ENCODE results near the gene FFAR1.
"Not testable (repeated sequence)": the region's sequence is repeated elsewhere in the genome, so short reads cannot be mapped to it uniquely, and the experiment has no call there.

FFAR1 gene

DNA sequence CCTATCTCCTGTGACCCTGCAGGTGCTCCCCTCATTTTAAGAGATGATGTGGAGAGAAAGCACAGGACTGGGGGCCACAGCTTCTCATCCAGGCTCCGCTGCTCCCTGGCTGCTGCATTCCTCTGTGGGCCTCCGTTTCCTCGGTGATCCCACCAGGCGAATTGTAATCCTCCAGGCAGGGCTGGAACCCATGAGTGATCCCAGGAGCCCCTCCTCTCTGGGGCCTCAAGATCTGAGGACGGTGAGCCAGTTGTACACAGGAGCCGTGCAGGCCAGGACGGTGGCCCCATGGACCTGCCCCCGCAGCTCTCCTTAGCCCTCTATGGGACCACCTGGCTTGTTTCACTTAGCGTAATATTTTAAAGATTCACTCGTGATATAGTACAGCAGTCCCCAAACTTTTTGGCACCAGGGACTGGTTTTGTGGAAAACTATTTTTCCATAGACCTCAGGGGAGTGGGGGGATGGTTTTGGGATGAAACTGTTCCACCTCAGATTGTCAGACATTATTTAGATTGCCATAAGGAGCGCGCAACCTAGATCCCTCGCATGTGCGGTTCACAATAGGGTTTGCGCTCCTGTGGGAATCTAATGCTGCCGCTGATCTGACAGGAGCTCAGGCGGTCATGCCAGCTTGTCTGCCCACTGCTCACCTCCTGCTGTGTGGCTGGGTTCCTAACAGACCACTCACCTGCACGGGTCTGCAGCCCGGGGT, 16.2 kb downstream of the FFAR1 start:
- no peak for DNase-seq

DNA sequence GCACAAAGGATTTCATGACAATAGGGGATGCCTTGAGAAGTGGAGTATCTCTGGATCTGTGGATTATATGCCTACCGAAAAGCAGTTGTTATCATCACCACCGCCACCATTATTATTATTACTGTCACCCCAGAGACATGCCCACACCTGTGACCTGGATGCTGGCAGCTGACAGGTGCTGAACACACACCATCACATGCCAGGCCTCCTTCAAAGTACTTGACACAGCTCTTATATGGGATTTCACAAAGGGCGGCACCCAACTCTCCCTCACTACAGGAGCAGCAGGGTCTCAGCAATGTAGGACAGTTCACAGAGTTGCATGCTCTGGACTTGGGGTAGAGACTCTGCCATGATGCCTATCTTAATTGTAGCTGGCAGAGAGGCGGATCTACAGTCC, 17.6 kb downstream of the FFAR1 start:
- DNase-seq: no peak

DNA sequence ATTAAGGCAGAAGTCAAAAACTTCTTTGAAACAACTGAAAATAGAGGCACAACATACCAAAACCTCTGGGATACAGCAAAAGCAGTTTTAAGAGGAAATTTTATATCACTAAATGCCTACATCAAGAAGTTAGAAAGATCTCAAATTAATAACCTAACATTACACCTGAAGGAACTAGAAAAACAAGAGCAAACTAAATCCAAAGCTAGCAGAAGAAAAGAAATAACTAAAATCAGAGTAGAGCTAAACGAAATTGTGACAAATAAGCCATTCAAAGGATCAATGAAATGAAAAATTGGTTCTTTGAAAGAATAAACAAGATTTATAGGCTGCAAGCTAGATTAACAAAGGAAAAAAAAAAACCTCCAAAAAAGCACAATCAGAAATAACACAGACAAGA, 20.7 kb downstream of the FFAR1 start:
- no peak for DNase-seq

DNA sequence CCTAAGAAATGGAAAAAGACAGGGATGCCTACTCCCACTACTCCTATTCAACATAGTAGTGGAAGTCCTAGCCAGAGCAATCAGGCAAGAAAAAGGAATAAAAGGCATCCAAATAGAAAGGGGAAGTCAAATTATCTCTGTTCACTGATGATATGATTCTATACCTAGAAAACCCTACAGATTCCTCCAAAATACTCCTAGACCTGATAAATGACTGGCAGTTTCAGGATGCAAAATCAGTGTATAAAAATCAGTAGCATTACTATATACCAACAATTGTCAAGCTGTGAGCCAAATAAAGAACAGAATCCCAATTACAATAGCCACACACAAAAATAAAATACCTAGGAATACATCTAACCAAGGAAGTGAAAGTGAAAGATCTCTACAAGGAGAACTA, 21.8 kb downstream of the FFAR1 start:
- no peak for DNase-seq

DNA sequence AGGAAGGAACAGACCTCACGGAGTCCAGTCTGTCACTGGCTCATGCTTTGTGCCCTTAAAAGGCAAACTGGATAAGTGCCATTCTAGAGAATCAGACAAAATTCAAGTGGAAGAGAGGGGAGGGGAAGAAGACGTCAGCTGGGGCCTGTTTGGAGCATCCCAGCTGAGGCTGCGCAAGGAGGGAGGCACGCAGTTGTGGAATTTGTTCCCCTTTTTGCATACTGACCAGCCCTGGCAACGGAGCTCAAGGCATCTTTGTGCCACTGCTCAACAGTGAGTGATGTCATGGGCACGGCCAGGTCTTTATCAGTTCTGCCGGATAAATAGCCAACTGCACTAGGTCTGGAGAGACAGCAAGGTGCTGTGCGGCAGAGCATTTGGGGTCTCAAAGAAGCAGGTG, 23.0 kb downstream of the FFAR1 start, which contains the start of gene GPR42:
Gene GPR42, plus strand, starts transcription at position 347 of the 400 bp plus-strand sequence. CDS start 292 bp downstream, outside the sequence.
- no peak for DNase-seq

DNA sequence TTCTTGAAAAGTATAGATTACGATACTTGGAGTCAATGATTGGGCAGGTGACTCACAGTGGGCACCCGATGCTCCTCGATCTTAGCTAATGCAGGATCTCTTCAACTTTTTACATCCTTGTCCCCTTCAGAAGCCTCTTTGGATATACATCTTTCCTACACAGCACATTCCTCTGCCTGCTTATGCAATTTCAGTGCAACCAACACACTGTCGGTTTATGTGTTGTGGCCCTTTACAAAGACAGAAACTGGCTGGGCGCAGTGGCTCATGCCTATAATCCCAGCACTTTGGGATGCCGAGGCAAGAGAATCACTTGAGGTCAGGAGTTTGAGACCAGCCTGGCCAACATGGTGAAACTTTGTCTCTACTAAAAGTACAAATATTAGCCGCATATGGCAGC, 25.8 kb downstream of the FFAR1 start:
- no peak for DNase-seq

DNA sequence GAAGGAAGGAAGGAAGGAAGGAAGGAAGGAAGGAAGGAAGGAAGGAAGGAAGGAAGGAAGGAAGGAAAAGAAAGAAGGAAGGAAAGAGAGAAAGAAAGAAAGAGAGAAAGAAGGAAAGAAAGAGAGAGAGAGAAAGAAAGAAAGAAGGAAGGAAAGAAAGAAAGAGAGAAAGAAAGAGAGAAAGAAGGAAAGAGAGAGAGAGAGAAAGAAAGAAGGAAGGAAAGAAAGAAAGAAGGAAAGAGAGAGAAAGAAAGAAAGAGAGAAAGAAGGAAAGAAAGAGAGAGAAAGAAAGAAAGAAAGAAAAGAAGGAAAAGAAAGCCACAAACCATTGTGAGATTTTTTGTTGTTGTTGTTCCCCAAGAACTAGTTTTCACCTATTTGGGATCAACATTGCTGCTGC, 26.3 kb downstream of the FFAR1 start:
- not testable (repeated sequence) for DNase-seq

DNA sequence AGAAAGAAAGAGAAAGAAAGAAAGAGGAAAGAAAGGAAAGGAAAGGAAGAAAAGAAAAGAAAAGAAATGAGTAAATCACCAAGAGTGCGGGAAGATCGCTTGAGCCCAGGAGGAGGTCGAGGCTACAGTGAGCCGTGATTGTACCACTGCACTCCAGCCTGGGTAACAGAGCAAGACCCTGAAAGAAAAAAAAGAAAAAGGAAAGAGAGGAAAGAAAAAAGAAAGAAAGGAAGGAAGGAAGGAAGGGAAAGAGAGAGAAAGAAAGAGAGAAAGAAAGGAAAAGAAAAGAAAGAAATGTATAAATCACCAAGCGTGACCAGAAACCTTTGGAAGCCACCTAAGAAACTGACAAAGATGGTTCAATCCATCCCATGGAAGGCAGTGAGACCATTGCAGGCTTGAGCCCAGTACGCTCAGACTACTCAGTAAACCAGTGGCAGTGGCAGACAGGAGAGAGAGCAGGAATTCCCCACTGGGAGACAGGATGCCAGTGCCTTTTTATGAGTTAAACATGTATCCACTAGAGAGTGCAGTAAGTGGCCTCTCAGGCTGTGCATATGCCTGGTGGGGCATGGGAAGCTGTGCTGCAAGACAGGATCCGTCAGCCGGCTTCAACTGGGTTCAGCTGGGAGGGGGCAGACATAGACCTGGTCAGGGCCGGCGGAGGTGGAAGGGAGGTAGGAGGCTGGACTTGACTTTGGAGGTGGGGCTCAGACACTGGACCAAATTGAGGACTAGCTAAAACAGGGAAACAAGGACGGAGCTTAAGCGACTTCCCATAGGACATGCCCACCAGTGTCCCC, 28.0 kb downstream of the FFAR1 start:
- DNase-seq: no peak

DNA sequence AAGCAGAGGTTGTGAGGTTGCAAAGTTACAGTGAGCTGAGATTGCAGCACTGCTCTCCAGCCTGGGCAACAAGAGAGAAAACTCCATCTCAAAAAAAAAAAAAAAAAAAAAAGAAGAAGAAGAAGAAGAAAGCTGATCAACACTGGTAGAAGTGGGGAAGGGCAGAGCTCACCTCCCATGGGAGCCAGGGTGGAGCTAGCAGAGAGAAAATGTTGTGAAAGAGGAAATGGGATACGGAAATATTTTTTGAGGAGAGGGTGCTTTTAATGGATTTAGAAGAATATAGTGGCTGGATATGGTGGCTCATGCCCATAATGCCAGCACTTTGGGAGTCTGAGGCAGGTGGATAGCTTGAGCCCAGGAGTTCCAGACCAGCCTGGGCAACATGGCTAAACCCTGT, 30.0 kb downstream of the FFAR1 start:
- no peak for DNase-seq

DNA sequence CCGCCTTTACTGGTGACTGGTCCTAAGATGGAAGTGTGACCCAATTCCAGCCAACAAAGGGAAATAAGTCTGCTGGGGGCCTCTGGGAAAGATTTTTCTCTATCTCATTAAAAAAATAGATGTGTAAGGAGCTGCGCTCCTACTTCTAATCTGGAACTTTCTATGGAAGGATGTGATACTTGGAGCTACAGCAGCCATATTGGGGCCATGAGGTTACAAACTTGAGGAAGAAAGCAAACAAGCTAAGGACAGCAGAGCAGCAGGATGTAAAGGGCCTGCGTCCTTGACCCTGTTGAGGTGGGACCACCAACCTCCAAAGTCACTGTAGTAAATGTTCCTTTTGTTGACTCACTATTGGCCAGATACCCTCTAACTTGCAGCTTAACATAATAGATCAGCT, 30.7 kb downstream of the FFAR1 start:
- no peak for DNase-seq

DNA sequence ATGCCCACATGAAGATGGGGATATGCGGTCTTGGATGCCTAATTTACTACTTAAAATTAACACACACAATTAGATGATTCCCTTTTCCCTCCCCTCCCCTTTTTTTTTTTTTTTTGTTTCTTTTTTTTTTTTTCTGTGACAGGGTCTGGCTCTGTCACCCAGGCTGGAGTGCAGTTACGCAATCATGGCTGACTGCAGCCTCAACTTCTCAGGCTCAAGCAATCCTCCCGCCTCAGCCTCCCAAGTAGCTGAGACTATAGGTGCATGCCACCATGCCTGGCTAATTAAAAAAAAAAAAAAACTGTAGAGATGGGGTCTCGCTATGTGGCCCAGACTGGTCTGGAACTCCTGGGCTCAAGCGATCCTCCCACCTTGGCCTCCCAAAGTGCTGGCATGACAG, 31.8 kb downstream of the FFAR1 start:
- DNase-seq: not testable (repeated sequence)

DNA sequence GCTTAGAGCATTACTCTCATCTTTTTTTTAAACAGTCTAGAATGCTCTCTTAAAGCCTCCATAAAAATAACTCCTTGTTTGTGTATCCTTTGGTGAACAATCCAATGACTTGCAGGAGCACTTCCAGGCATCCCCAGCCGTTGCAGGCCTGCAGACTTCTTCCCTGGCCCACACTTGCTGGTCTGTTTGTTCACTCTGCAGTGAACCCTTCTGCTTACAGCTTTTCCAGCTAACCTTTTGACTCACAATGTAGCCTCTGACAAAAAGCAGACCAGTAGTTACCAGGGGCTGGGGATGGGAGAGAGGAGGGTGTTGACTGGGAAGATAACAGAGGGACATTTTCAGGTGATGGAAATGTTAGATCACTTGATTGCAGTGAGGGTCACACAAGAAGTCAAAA, 32.3 kb downstream of the FFAR1 start:
- no peak for DNase-seq

DNA sequence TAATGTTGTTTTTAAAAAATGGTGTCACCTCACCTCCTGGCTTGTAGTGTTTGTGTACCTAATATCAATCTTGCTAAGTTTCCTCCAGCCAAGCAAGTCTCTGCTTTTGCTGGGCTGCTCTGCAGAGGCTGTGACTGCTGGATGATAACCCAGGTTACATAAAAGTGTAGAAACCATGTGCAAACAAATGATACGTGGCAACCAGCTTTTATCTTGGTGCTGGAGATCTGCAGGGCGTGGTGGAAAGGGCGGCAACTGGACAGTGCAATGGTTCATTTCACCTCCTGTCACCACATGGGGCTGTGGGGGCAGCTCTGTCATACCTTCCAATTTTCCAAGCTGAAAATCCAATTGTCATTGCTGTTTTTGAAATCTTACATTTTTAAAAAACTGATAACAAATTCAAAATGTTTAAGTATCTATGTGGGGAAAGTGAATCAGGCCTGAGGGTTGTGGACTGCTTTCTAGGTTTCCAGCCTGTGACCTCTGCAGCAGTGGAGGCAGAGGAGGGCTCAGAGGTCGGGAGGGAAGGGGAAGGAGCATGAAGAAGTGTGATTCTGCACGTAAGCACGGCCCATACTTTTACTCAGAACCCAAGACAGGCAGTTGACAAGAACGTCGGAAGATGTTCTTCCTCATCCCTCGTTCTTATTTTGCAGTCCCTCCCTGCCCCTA, 32.9 kb downstream of the FFAR1 start:
- no peak for DNase-seq

DNA sequence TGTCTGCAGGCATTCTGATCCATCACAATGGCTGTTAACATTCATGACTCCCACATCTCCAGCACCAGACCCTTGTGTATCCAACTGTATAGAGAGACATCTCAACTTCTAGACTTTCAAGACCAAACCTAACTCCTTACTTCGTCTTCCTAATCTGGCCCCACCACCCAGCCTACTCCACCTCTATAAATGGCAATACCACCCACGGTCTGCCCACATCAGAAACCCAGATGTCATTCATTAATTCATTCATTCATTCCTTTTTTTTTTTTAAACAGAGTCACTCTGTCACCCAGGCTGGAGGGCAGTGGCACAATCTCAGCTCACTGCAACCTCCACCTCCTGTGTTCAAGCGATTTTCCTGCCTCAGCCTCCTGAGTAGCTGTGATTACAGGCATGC, 33.6 kb downstream of the FFAR1 start:
- DNase-seq: no peak

DNA sequence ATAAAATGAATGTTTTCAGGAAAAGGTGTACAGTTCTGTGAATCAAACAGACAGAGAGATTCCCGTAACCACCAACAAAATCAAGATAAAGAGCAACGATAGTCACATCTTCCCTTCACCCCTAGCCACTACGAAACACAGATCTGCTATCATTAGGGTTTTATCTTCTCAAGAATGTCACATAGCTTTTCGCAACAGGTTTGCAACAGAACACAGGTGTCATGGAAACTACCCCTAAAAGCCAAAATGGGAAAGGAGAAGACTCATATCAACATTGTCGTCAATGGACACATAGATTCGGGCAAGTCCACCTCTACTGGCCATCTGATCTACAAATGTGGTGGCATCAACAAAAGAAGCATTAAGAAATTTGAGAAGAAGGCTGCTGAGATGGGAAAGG, 34.2 kb downstream of the FFAR1 start:
- DNase-seq: no peak

DNA sequence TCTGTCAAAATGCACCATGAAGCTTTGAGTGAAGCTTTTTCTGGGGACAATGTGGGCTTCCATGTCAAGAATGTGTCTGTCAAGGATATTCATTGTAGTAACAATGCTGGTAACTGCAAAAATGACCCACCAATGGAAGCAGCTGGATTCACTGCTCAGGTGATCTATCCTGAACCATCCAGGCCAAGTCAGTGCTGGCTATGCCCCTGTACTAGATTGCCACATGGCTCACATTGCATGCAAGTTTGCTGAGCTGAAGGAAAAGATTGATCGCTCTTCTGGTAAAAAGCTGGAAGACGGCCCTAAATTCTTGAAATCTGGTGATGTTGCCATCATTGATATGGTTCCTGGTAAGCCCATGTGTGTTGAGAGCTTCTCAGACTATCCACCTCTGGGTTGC, 35.8 kb downstream of the FFAR1 start:
- no peak for DNase-seq

DNA sequence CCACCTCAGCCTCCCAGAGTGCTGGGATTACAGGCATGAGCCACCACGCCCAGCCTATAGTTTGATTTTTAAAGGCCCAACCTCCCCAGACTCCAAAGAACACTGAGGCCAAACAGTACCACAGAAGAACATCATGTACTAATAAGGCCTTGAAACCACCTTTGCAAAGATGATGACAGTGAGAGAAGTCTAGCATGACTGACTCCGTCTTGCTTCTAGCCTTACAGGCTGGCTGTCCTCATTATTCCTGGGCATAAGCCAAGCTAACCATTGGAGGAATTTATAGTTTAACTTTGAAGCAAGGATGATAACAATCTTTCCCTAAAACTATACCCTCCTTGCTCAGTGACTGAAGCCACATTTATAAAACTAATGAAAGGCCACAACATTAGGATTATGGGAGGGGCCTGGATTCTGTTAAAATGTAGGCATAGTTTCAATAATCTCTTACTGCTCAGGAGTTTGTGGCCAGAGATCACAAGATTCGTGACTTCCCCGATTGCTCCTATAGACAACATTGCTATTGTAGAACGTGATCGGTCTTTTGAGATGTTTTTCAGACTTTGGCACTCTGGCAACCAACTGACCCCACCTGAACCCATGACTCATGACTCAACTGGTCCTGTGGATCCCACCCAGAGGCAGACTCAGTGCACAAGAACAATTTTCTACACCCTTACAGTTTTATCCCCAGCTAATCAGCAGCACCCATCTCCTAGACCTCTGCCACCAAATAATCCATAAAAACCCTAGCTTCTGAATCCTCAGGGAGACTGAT, 40.8 kb downstream of the FFAR1 start:
- no peak for DNase-seq

DNA sequence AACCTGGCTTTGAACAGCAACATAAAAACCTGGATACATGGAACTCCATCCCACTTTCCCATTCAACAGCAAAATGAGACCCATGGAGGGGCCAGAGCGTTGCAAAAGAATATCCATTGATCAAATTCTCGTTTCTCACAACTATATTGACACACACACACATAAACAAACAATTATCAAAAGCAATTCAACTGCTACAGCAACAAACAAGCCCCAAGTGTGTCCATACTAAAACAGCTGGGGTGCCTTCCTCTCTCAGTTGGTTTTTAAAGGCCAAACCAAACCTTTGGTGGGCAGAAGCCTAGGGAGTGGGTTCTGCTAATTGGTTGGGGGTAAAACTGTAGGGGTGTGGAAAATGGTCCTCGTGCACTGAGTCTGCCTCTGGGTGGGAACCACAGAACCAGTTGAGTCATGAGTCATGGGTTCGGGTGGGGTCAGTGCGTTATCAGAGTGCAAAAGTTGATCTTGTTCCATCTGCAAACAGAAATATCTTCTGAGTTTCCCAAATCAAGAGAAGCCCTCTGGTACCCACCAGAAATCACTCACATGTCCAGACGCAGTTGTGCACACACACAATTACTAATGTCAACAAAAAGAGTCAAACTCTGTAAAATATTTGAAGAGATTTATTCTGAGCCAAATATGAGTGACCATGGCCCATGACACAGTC, 41.6 kb downstream of the FFAR1 start:
- DNase-seq: no peak

DNA sequence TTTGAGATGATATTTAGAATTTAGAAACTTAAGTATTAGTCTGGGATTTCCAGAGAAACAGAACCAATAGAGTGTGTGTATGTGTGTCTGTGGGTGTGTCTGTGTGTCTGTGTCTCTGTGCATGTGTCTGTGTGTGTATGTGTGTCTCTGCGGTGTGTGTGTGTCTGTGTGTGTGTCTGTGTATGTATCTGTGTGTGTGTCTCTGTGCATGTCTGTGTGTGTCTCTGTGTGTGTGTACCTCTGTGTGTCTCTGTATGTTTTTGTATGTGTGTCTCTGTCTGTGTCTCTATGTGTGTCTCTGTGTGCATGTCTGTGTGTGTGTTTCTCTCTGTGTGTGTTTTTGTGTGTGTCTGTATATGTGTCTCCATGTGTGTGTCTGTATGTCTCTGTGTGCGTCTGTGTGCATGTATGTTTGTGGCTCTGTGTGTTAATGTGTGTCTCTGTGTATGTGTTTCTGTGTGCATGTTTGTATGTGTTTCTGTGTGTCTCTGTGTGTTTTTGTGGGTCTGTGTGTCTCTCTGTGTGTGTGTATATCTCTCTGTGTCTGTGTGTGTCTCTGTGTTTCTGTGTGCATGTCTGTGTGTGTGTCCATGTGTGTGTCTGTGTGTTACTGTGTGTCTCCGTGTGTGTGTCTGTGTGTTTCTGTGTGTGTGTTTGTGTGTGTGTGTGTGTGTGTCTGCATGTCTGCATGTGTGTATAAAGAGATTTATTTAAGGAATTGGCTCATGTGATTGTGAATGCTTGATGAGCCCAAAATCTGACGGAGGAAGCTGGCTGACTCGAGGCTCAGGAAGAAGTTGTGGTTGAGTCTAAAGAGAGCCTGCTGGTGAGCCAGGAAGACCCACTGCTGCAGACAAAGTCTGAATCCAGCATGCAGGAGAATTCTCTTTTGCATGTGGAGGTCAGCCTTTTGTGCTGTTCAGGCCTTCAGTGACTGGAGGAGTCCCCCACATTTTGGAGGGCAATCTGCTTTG, 45.3 kb downstream of the FFAR1 start:
- DNase-seq: no peak

DNA sequence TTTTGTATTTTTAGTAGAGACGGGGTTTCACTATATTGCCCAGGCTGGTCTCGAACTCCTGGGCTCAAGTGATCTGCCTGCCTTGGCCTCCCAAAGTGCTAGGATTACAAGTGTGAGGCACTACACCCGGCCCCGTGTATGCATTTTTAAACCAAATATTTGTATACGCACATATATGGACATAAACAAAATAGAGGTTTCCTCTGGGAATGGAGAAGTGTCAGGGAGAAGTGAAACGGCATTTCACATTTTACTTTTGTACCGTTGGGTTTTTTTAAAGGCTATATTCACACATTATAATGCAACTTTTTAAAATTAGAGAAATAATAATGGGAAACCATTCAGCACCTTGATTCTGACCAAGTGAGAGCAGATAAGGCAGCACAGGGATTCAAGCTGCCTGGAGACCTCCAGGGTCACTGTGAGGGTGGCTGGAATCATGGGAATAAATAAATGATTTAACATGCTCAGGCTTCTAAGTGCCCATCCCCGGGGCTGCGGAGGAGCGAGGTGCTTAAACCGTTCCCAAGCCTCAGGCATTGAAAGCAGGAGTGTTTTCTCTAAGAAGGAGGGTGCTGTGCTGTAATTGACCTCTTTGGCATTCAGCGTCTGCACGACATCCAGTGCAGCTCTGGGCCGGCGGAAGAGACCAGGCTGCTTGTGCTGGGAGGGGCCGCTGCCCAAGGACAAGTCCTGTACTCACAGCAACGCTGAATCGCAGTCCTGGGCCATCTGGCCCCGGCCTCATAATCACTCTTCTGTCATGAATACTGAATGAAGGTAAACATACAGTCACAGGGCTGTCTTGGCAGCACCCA, 47.9 kb downstream of the FFAR1 start:
- DNase-seq: no peak
